ENCODE data around the gene FHL2. TPM values are rescaled to one million over a fixed set of nuclear protein-coding genes. Genes with fewer than 3 reads are reported as not detected.

FHL2 gene
- total RNA-seq, 1 experiment from 2014 or later: 109 TPM

DNA sequence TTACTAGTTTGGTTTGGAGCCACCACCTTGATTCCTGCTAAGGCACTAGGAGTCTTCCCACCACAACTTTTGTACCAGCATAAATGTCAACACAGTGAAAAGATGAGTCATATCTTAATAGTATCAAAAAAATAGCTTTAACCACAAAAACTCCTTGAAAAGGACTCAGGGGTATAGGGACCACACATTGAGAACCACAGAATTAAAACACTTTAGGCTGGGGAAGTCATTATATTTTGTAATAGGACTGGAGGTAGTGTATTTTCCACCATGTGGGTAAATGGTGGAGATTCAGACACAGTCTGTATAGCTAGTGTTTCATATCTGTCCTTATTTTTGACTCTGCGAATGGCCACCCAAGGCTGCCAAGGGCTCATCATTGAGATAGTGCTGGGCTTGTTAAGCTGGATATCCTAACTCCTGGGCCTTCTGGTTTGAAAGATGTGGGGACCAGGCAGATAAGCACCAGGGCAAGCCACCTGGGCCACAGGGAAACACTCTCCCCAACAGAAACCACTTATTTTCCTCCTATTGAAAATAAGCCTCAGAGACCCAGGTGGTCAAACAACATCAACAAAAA, 19.1 kb upstream of the FHL2 start:
- Histone ChIP-seq H3K4me1 (replicated peaks; ENCODE audit: insufficient read depth) (peaks cover 8% of the 10 kb centered on the region), H3K27me3 (ENCODE audit: insufficient read depth, low read depth) (no peaks in the 10 kb centered on the region), H3K4me3 (no peak overlapping the region), H3K36me3 (ENCODE audit: low read depth) (no peaks in the 10 kb centered on the region), H3K9me2 (ENCODE audit: insufficient read depth) (no peaks in the 10 kb centered on the region), H4K20me1 (ENCODE audit: insufficient read depth) (no peaks in the 10 kb centered on the region), H3K9me3 (ENCODE audit: insufficient read depth, low read depth) (0 out of 2 replicates have a peak, but pooled peaks cover 4% of the 10 kb centered on the region), H3K27ac (no peak overlapping the region), H3K4me2 (no peak overlapping the region), H3K79me2 (ENCODE audit: low read depth) (no peaks in the 10 kb centered on the region), H2AFZ (no peak overlapping the region), H3F3A (ENCODE audit: insufficient read depth, low read depth) (peaks cover 3% of the 10 kb centered on the region; the same call in 1 of the 2 replicates)
- no TSS peak for BruUV-seq (replicated peaks)
- POLR2A ChIA-PET (ENCODE audit: unreplicated experiment): interaction anchor here (0.5 kb wide), 1 partner anchor 325 kb away, joined by 15 read pairs; no protein-coding TSS in a partner anchor
- no peak for TF ChIP-seq CTCF (conservative IDR thresholded peaks at IDR 0.05)
- no peak for TF ChIP-seq EZH2 (IDR thresholded peaks at IDR 0.05; ENCODE audit: low read depth)
- no peak for DNase-seq
- intact Hi-C loops (cut with micrococcal nuclease; ENCODE audit: unreplicated experiment): no loop called here
- CTCF ChIA-PET: no interaction called here

DNA sequence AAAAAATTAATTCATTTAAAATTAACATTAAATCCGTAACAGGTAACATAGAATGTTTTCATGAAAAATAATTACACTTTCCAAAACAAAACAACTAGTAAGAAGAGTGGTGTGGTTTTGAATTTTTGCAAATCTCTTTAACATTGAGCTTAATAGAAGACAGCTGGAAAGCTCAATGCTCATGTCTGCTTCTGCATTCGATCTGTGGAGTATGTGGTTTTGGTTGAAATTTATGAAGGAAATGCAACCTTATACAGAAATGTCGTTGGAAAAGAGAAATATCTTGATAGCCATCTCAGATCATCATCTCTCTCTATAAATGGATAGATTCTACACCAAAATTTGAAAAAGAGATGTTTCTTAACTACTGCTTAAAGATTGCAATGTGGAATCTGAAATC, 17.3 kb upstream of the FHL2 start:
- ChIA-PET CTCF (no interaction called here), POLR2A (ENCODE audit: unreplicated experiment) (interaction anchor here (0.6 kb wide), 1 partner anchor 29 kb away, joined by 3 read pairs; no protein-coding TSS in a partner anchor)
- no TSS peak for BruUV-seq (replicated peaks)
- Histone ChIP-seq H3K9me2 (ENCODE audit: insufficient read depth) (no peaks in the 10 kb centered on the region), H3K36me3 (ENCODE audit: low read depth) (no peaks in the 10 kb centered on the region), H3F3A (ENCODE audit: insufficient read depth, low read depth) (peaks cover 3% of the 10 kb centered on the region; the same call in 1 of the 2 replicates), H3K27me3 (ENCODE audit: insufficient read depth, low read depth) (no peaks in the 10 kb centered on the region), H3K9me3 (ENCODE audit: insufficient read depth, low read depth) (0 out of 2 replicates have a peak, but pooled peaks cover 4% of the 10 kb centered on the region), H3K4me2 (no peak overlapping the region), H3K79me2 (ENCODE audit: low read depth) (no peaks in the 10 kb centered on the region), H4K20me1 (ENCODE audit: insufficient read depth) (no peaks in the 10 kb centered on the region), H2AFZ (no peak overlapping the region), H3K4me3 (no peak overlapping the region), H3K4me1 (replicated peaks; ENCODE audit: insufficient read depth) (peaks cover 14% of the 10 kb centered on the region), H3K27ac (no peak overlapping the region)
- TF ChIP-seq CTCF (conservative IDR thresholded peaks at IDR 0.05) (no peak), EZH2 (IDR thresholded peaks at IDR 0.05; ENCODE audit: low read depth) (no peak)
- DNase-seq: no peak
- intact Hi-C loops (cut with micrococcal nuclease; ENCODE audit: unreplicated experiment): no loop called here

DNA sequence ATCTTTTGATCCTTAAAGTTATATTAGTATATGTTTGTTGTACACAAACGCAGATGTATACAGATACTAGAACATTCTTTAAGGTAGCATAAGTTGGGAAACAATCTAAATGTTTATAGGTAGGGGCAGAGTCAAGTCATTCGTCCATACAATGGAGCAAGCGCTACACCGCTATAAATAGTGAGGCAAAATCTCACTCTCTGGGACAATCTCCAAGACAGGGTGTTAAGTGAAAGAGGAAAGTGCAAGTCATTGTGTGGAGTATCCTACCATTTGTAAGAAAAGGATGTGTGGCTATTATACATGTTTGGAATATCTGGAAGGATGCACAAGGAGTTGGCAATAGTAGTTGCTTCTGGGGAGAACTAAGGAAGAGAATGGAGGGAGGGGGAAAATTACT, 16.2 kb upstream of the FHL2 start:
- no peaks in the 10 kb centered on the region for H3K9me2 ChIP-seq (ENCODE audit: insufficient read depth)
- no TSS peak for BruUV-seq (replicated peaks)
- ChIA-PET CTCF (no interaction called here), POLR2A (ENCODE audit: unreplicated experiment) (no interaction called here)
- no peaks in the 10 kb centered on the region for H3K79me2 ChIP-seq (ENCODE audit: low read depth)
- peaks cover 3% of the 10 kb centered on the region; the same call in 1 of the 2 replicates for H3F3A ChIP-seq (ENCODE audit: insufficient read depth, low read depth)
- H3K4me2 ChIP-seq: no peak overlapping the region
- H3K27ac ChIP-seq: no peak overlapping the region
- no peak overlapping the region for H2AFZ ChIP-seq
- H3K4me3 ChIP-seq: no peak overlapping the region
- H3K4me1 ChIP-seq (replicated peaks; ENCODE audit: insufficient read depth): peaks cover 14% of the 10 kb centered on the region
- no peaks in the 10 kb centered on the region for H4K20me1 ChIP-seq (ENCODE audit: insufficient read depth)
- no peaks in the 10 kb centered on the region for H3K27me3 ChIP-seq (ENCODE audit: insufficient read depth, low read depth)
- no peaks in the 10 kb centered on the region for H3K36me3 ChIP-seq (ENCODE audit: low read depth)
- TF ChIP-seq CTCF (conservative IDR thresholded peaks at IDR 0.05) (no peak), EZH2 (IDR thresholded peaks at IDR 0.05; ENCODE audit: low read depth) (no peak)
- H3K9me3 ChIP-seq (ENCODE audit: insufficient read depth, low read depth): 0 out of 2 replicates have a peak, but pooled peaks cover 4% of the 10 kb centered on the region
- DNase-seq: no peak
- intact Hi-C loops (cut with micrococcal nuclease; ENCODE audit: unreplicated experiment): no loop called here
